GM23338 (cell line): ENCODE measurements around the gene LMO7. TPM values are rescaled to one million over a fixed set of nuclear protein-coding genes. Genes with fewer than 3 reads are reported as not detected.
A peak's percentile ranks its signal among the peaks of the same experiment; 100 is the strongest.

Experiments
- ATAC-seq: fragments of 200-7000 bp; cut with Tn5 transposase; 3 replicates; pipeline ENCODE4 v1.9.1; 2020
- DNase-seq: peaks from one replicate; pipeline ENCODE4 v3.0.0-alpha.2; 2015; ENCODE audit warnings: low spot score
- H2AFZ ChIP-seq: fragments of 200-600 bp; sonication (generic); 2 replicates; pipeline ENCODE4 v1.8.0; 2016; ENCODE audit warnings: antibody characterized with exemption, mild to moderate bottlenecking, moderate library complexity
- H3F3A ChIP-seq: fragments of 200-600 bp; sonication (generic); replicated peaks from 2 replicates; pipeline ENCODE4 v1.8.0; 2017; ENCODE audit warnings: antibody characterized with exemption, mixed run types, low read depth
- H3K27ac ChIP-seq: fragments of 200-600 bp; sonication (generic); 2 replicates; pipeline ENCODE4 v1.6.1; 2016; ENCODE audit warnings: low read depth
- H3K27me3 ChIP-seq: fragments of 200-600 bp; sonication (generic); 2 replicates; pipeline ENCODE4 v1.8.0; 2016; ENCODE audit warnings: mild to moderate bottlenecking, mixed run types, moderate library complexity; ENCODE audit not compliant: insufficient read depth
- H3K36me3 ChIP-seq: fragments of 200-600 bp; sonication (generic); 2 replicates; pipeline ENCODE4 v1.8.0; 2016; ENCODE audit warnings: mild to moderate bottlenecking; ENCODE audit not compliant: insufficient read depth
- H3K4me1 ChIP-seq: fragments of 200-600 bp; sonication (generic); 2 replicates; pipeline ENCODE4 v1.8.0; 2016; ENCODE audit warnings: mild to moderate bottlenecking, moderate library complexity; ENCODE audit not compliant: insufficient read depth
- H3K4me2 ChIP-seq: fragments of 200-600 bp; sonication (generic); 2 replicates; pipeline ENCODE4 v1.7.1; 2017; ENCODE audit warnings: mixed run types
- H3K4me3 ChIP-seq: fragments of 200-600 bp; sonication (generic); 2 replicates; pipeline ENCODE4 v1.6.1; 2016; ENCODE audit warnings: mixed run types
- H3K79me2 ChIP-seq: fragments of 200-600 bp; sonication (generic); replicated peaks from 2 replicates; pipeline ENCODE4 v1.8.0; 2017; ENCODE audit warnings: mild to moderate bottlenecking; ENCODE audit not compliant: insufficient read depth
- H3K9me2 ChIP-seq: fragments of 200-600 bp; sonication (generic); 2 replicates; pipeline ENCODE4 v1.8.0; 2017; ENCODE audit not compliant: insufficient read depth
- H4K20me1 ChIP-seq: fragments of 200-600 bp; sonication (generic); replicated peaks from 2 replicates; pipeline ENCODE4 v1.8.0; 2017; ENCODE audit warnings: mild to moderate bottlenecking; ENCODE audit not compliant: insufficient read depth
- H3K27ac Mint-ChIP-seq: 2 replicates; pipeline ENCODE4 v1.8.0; 2020; ENCODE audit warnings: inconsistent platforms, mild to moderate bottlenecking, moderate library complexity, mixed read lengths
- H3K27me3 Mint-ChIP-seq: 3 replicates; pipeline ENCODE4 v1.8.0; 2022; ENCODE audit warnings: low read depth, mild to moderate bottlenecking, moderate library complexity, mixed read lengths, inconsistent platforms; ENCODE audit not compliant: insufficient read depth, poor library complexity
- H3K36me3 Mint-ChIP-seq: 3 replicates; pipeline ENCODE4 v1.8.0; 2021; ENCODE audit warnings: low read depth, mild to moderate bottlenecking, inconsistent platforms, moderate library complexity, mixed read lengths
- H3K4me1 Mint-ChIP-seq: 3 replicates; pipeline ENCODE4 v1.8.0; 2020; ENCODE audit warnings: mild to moderate bottlenecking, inconsistent platforms, mixed read lengths
- H3K4me3 Mint-ChIP-seq: 3 replicates; pipeline ENCODE4 v1.8.0; 2021; ENCODE audit warnings: moderate library complexity, mild to moderate bottlenecking, inconsistent platforms, mixed read lengths
- H3K9me3 Mint-ChIP-seq: 3 replicates; pipeline ENCODE4 v1.8.0; 2020; ENCODE audit warnings: moderate library complexity, mild to moderate bottlenecking, inconsistent platforms, mixed read lengths
- CTCF ChIP-seq, 2 experiments: fragments of 200-600 bp in 1 of 2; sonication (generic) in 1 of 2; conservative IDR thresholded peaks; 2 replicates each; pipeline versions ENCODE4 v1.5.1 to v1.6.1; 2016 to 2017; ENCODE audit warnings: antibody characterized with exemption in 2 of 2, low read depth in 2 of 2, mild to moderate bottlenecking in 2 of 2, moderate library complexity in 1 of 2
- EZH2 ChIP-seq: fragments of 200-600 bp; sonication (generic); IDR thresholded peaks from one replicate; pipeline ENCODE4 v1.8.0; 2017; ENCODE audit warnings: antibody characterized with exemption, mild to moderate bottlenecking, low read depth; ENCODE audit not compliant: unreplicated experiment
- EZH2phosphoT487 ChIP-seq: fragments of 200-600 bp; sonication (generic); IDR thresholded peaks from one replicate; pipeline ENCODE4 v1.8.1; 2018; ENCODE audit warnings: antibody characterized with exemption; ENCODE audit not compliant: unreplicated experiment
- NANOG ChIP-seq: IDR thresholded peaks from 2 replicates; pipeline ENCODE4 v1.6.1; 2016; ENCODE audit warnings: antibody characterized with exemption, borderline replicate concordance
- POLR2AphosphoS5 ChIP-seq: IDR thresholded peaks from 2 replicates; pipeline ENCODE4 v1.6.1; 2016; ENCODE audit warnings: antibody characterized with exemption, low read depth
- STAT1 ChIP-seq: IDR thresholded peaks from one replicate; pipeline ENCODE4 v1.6.1; 2016; ENCODE audit warnings: antibody characterized with exemption; ENCODE audit not compliant: unreplicated experiment
- ZNF114 ChIP-seq: fragments of 250-450 bp; sonication (Bioruptor Pico); IDR thresholded peaks from 2 replicates; pipeline ENCODE4 v1.5.0; 2020; ENCODE audit warnings: mild to moderate bottlenecking, moderate library complexity
- polyA plus RNA-seq: library from polyadenylated mRNA; unstranded; fragments of >200 nt; fragmentation: Nextera tagmentation; extraction: Ambion mirVana; gene quantifications from 2 replicates; pipeline ENCODE4 v1.2.1, GENCODE V29; 2016
- total RNA-seq: library from RNA; depleted of rRNA; stranded (reverse); fragments of >200 nt; shearing (Covaris generic); gene quantifications from 2 replicates; pipeline ENCODE4 v1.2.3, GENCODE V29; 2014
- TF ChIP-seq, protein P1 (sequence below): IDR thresholded peaks from one replicate; pipeline ENCODE4 v1.6.1; 2018; ENCODE audit warnings: antibody characterized with exemption; ENCODE audit not compliant: unreplicated experiment
- TF ChIP-seq, protein P2 (sequence below): IDR thresholded peaks from 2 replicates; pipeline ENCODE4 v1.6.1; 2016; ENCODE audit warnings: antibody characterized with exemption

Gene LMO7
- total and polyA plus RNA-seq, 2 experiments from 2014 or later: 22.3 to 26.9 TPM

GRCh38 chr13:75832812-75833211 lies 196.7 kb downstream of the LMO7 start (continued):
- TF ChIP-seq, protein P1, sequence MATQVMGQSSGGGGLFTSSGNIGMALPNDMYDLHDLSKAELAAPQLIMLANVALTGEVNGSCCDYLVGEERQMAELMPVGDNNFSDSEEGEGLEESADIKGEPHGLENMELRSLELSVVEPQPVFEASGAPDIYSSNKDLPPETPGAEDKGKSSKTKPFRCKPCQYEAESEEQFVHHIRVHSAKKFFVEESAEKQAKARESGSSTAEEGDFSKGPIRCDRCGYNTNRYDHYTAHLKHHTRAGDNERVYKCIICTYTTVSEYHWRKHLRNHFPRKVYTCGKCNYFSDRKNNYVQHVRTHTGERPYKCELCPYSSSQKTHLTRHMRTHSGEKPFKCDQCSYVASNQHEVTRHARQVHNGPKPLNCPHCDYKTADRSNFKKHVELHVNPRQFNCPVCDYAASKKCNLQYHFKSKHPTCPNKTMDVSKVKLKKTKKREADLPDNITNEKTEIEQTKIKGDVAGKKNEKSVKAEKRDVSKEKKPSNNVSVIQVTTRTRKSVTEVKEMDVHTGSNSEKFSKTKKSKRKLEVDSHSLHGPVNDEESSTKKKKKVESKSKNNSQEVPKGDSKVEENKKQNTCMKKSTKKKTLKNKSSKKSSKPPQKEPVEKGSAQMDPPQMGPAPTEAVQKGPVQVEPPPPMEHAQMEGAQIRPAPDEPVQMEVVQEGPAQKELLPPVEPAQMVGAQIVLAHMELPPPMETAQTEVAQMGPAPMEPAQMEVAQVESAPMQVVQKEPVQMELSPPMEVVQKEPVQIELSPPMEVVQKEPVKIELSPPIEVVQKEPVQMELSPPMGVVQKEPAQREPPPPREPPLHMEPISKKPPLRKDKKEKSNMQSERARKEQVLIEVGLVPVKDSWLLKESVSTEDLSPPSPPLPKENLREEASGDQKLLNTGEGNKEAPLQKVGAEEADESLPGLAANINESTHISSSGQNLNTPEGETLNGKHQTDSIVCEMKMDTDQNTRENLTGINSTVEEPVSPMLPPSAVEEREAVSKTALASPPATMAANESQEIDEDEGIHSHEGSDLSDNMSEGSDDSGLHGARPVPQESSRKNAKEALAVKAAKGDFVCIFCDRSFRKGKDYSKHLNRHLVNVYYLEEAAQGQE: no peak

DNA sequence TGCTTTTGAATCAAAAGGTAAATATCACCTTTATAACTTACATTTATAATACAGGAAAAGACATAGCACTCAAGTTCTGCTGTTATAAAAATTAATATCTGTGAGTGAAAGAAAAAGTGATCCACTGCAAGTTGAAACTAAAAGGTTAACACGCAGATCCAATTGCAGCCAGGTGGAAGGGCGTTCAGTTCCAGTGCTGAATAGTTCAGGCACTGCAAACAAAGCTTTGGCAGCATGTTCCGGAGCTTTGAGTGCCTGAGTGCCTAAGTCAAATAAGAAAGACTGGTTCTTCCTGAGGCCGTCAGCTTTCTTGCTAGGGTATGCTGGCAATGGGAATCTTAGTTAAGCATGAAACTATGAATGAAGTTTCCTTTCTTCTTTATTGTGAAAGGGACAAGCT lies 200.3 kb downstream of the LMO7 start:
- no peaks in the 10 kb centered on the region for H3K4me1 ChIP-seq
- peaks cover 6% of the 10 kb centered on the region for H3K4me1 Mint-ChIP-seq
- H3K27ac Mint-ChIP-seq: no peak overlapping the region
- peaks cover 8% of the 10 kb centered on the region for H3K36me3 Mint-ChIP-seq
- no peaks in the 10 kb centered on the region for H3K79me2 ChIP-seq
- no peak for ATAC-seq
- H4K20me1 ChIP-seq: no peaks in the 10 kb centered on the region
- no peaks in the 10 kb centered on the region for H3K36me3 ChIP-seq
- peaks cover 1% of the 10 kb centered on the region; the same call in 1 of the 3 replicates for H3K9me3 Mint-ChIP-seq
- no peak overlapping the region for H3K4me3 Mint-ChIP-seq
- no peak overlapping the region for H3K4me2 ChIP-seq
- H3K27ac ChIP-seq: no peak overlapping the region
- H3F3A ChIP-seq: no peaks in the 10 kb centered on the region
- DNase-seq: peak; percentile 24
- H3K9me2 ChIP-seq: no peaks in the 10 kb centered on the region
- no peaks in the 10 kb centered on the region for H3K27me3 Mint-ChIP-seq
- no peak overlapping the region for H3K4me3 ChIP-seq
- H2AFZ ChIP-seq: no peak overlapping the region
- no peaks in the 10 kb centered on the region for H3K27me3 ChIP-seq
- TF ChIP-seq EZH2 (no peak), EZH2phosphoT487 (no peak), STAT1 (no peak), POLR2AphosphoS5 (no peak), CTCF (conservative IDR thresholded peaks at IDR 0.05; ENCODE audit: low read depth in 2 of 2) (no peak), NANOG (no peak), ZNF114 (CRISPR knock-in tag) (no peak)
- TF ChIP-seq, protein P1: no peak
- TF ChIP-seq, protein P2, sequence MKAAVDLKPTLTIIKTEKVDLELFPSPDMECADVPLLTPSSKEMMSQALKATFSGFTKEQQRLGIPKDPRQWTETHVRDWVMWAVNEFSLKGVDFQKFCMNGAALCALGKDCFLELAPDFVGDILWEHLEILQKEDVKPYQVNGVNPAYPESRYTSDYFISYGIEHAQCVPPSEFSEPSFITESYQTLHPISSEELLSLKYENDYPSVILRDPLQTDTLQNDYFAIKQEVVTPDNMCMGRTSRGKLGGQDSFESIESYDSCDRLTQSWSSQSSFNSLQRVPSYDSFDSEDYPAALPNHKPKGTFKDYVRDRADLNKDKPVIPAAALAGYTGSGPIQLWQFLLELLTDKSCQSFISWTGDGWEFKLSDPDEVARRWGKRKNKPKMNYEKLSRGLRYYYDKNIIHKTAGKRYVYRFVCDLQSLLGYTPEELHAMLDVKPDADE: no peak
